OCI-LY7 (cell line): Measurements from ENCODE around the gene FLNC.

Source experiments
- CTCF ChIP-seq: fragments of 200-600 bp; sonication (generic); conservative IDR thresholded peaks from 2 replicates; pipeline ENCODE4 v1.5.1; 2014; ENCODE audit warnings: mild to moderate bottlenecking, antibody characterized with exemption, low read length, moderate library complexity, mixed read lengths
- EZH2phosphoT487 ChIP-seq: fragments of 200-600 bp; sonication (generic); IDR thresholded peaks from 2 replicates; pipeline ENCODE4 v1.6.1; 2018; ENCODE audit warnings: low read depth, borderline replicate concordance, mild to moderate bottlenecking, mixed run types, antibody characterized with exemption, low read length, moderate library complexity, mixed read lengths

- TF ChIP-seq CTCF: no peak
- TF ChIP-seq EZH2phosphoT487: no peak
Measured at GRCh38 chr7:128818694-128819093, 11.5 kb upstream of the FLNC start.
